Measurements from ENCODE around the gene IKZF4. TPM values are rescaled to one million over a fixed set of nuclear protein-coding genes. Genes with fewer than 3 reads are reported as not detected.

The IKZF4 gene
- total and polyA plus RNA-seq, 2 donors (not counting 1 experiment from before 2014, with no cell fraction given), result 2.0 to 3.2 TPM

DNA sequence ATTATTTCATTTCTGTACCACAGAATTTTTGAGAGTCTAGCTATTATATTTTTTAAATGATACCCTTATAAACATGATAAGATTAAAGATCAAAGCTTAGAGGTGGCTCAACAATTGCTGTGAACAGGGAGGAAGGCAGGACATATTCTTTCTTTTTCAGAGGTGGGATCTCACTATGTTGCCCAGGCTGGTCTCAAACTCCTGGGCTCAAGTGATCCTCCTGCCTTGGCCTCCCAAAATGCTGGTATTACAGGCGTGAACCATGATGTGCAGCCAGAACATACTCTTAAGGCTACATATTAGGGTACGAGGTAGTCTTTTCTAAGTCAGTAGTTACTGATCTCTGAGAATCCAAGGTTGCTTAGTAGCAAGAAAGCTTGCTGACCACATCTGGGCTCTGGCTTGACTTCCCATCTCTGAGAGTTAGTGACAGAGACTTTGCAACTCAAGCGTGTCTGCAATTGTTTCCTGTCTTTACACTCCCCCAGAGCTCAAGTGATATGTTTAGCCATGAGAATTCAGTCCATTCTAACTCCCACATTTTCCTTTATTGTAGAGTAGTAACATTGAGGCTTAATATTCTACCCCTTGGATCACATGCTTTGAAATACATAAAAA, 38.4 kb upstream of the IKZF4 start:
- H3K27ac ChIP-seq (ENCODE audit: insufficient read depth, low read length), result no peak overlapping the region
- no peak overlapping the region for H3K4me2 ChIP-seq (ENCODE audit: extremely low read depth, insufficient read depth, low read length)
- H3K79me2 ChIP-seq (ENCODE audit: control insufficient read depth, insufficient read depth, low read length), result peaks cover 22% of the 10 kb centered on the region
- TF ChIP-seq EZH2 (IDR thresholded peaks at IDR 0.05; ENCODE audit: low read length, missing control alignments), result no peak
- TF ChIP-seq, protein P1, sequence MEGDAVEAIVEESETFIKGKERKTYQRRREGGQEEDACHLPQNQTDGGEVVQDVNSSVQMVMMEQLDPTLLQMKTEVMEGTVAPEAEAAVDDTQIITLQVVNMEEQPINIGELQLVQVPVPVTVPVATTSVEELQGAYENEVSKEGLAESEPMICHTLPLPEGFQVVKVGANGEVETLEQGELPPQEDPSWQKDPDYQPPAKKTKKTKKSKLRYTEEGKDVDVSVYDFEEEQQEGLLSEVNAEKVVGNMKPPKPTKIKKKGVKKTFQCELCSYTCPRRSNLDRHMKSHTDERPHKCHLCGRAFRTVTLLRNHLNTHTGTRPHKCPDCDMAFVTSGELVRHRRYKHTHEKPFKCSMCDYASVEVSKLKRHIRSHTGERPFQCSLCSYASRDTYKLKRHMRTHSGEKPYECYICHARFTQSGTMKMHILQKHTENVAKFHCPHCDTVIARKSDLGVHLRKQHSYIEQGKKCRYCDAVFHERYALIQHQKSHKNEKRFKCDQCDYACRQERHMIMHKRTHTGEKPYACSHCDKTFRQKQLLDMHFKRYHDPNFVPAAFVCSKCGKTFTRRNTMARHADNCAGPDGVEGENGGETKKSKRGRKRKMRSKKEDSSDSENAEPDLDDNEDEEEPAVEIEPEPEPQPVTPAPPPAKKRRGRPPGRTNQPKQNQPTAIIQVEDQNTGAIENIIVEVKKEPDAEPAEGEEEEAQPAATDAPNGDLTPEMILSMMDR (conservative IDR thresholded peaks at IDR 0.05 in 1 of 2, IDR thresholded peaks at IDR 0.05 in 1 of 2; ENCODE audit: low read depth in 1 of 2, low read length in 2 of 2), result no peak
- no peak overlapping the region for H3K9ac ChIP-seq (ENCODE audit: insufficient read depth, low read length)
- H4K20me1 ChIP-seq (ENCODE audit: control insufficient read depth, extremely low read depth, insufficient read depth, low read length), result no peaks in the 10 kb centered on the region
- H3K9me3 ChIP-seq (ENCODE audit: control insufficient read depth, insufficient read depth, low read depth, low read length), result no peaks in the 10 kb centered on the region
- H3K4me3 ChIP-seq (replicated peaks in 1 of 4; ENCODE audit: control extremely low read depth in 1 of 4, insufficient read depth in 1 of 4, low read depth in 3 of 4, low read length in 4 of 4), result no peak overlapping the region
- H3K27me3 ChIP-seq (ENCODE audit: control insufficient read depth, insufficient read depth, low read length), result no peaks in the 10 kb centered on the region
- peaks cover 10% of the 10 kb centered on the region for H3K36me3 ChIP-seq (ENCODE audit: control insufficient read depth, insufficient read depth, low read length)
- H2AFZ ChIP-seq (ENCODE audit: low read length), result no peak overlapping the region
- DNase-seq (ENCODE audit: low read depth in 2 of 2), result no peak
- H3K4me1 ChIP-seq (ENCODE audit: control insufficient read depth, extremely low read depth, insufficient read depth, low read length), result no peaks in the 10 kb centered on the region

GRCh38 chr12:55983232-55983842, 37.5 kb upstream of the IKZF4 start:
- Histone ChIP-seq H3K79me2 (ENCODE audit: control insufficient read depth, insufficient read depth, low read length) (peaks cover 15% of the 10 kb centered on the region), H3K4me3 (replicated peaks in 1 of 4; ENCODE audit: control extremely low read depth in 1 of 4, insufficient read depth in 1 of 4, low read depth in 3 of 4, low read length in 4 of 4) (no peak overlapping the region), H3K27me3 (ENCODE audit: control insufficient read depth, insufficient read depth, low read length) (no peaks in the 10 kb centered on the region), H3K4me2 (ENCODE audit: extremely low read depth, insufficient read depth, low read length) (no peak overlapping the region), H3K9me3 (ENCODE audit: control insufficient read depth, insufficient read depth, low read depth, low read length) (no peaks in the 10 kb centered on the region), H3K4me1 (ENCODE audit: control insufficient read depth, extremely low read depth, insufficient read depth, low read length) (no peaks in the 10 kb centered on the region), H3K27ac (ENCODE audit: insufficient read depth, low read length) (no peak overlapping the region), H2AFZ (ENCODE audit: low read length) (no peak overlapping the region), H4K20me1 (ENCODE audit: control insufficient read depth, extremely low read depth, insufficient read depth, low read length) (no peaks in the 10 kb centered on the region), H3K36me3 (ENCODE audit: control insufficient read depth, insufficient read depth, low read length) (peaks cover 10% of the 10 kb centered on the region), H3K9ac (ENCODE audit: insufficient read depth, low read length) (no peak overlapping the region)
- no peak for DNase-seq (ENCODE audit: low read depth in 2 of 2)
- no peak for TF ChIP-seq EZH2 (IDR thresholded peaks at IDR 0.05; ENCODE audit: low read length, missing control alignments)
- TF ChIP-seq, protein P1 (conservative IDR thresholded peaks at IDR 0.05 in 1 of 2, IDR thresholded peaks at IDR 0.05 in 1 of 2; ENCODE audit: low read depth in 1 of 2, low read length in 2 of 2), result no peak

DNA sequence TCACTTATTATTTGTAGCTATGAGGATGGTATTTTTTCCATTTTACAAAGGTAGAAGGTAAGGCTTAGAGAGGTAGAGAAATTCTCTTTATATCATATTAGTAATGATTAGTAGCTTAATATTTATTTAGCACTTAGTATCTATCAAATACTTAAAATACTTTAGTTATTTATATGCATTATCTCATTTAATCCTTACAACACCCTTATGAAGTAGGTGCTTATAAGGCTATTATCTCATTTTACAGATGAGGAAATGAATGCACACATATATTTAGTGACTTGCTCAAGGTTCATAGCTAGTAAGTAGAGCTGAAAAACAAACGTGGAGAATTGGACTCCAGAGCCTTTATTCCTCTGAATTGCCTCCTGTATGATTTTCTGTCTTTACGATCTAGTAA, 36.0 kb upstream of the IKZF4 start:
- H2AFZ ChIP-seq (ENCODE audit: low read length), result no peak overlapping the region
- H3K79me2 ChIP-seq (ENCODE audit: control insufficient read depth, insufficient read depth, low read length), result peaks cover 6% of the 10 kb centered on the region
- TF ChIP-seq, protein P1 (conservative IDR thresholded peaks at IDR 0.05 in 1 of 2, IDR thresholded peaks at IDR 0.05 in 1 of 2; ENCODE audit: low read depth in 1 of 2, low read length in 2 of 2), result no peak
- no peak for TF ChIP-seq EZH2 (IDR thresholded peaks at IDR 0.05; ENCODE audit: low read length, missing control alignments)
- no peak overlapping the region for H3K9ac ChIP-seq (ENCODE audit: insufficient read depth, low read length)
- no peaks in the 10 kb centered on the region for H3K9me3 ChIP-seq (ENCODE audit: control insufficient read depth, insufficient read depth, low read depth, low read length)
- DNase-seq (ENCODE audit: low read depth in 2 of 2), result no peak
- no peak overlapping the region for H3K4me3 ChIP-seq (replicated peaks in 1 of 4; ENCODE audit: control extremely low read depth in 1 of 4, insufficient read depth in 1 of 4, low read depth in 3 of 4, low read length in 4 of 4)
- H4K20me1 ChIP-seq (ENCODE audit: control insufficient read depth, extremely low read depth, insufficient read depth, low read length), result no peaks in the 10 kb centered on the region
- no peak overlapping the region for H3K4me2 ChIP-seq (ENCODE audit: extremely low read depth, insufficient read depth, low read length)
- H3K27ac ChIP-seq (ENCODE audit: insufficient read depth, low read length), result no peak overlapping the region
- H3K27me3 ChIP-seq (ENCODE audit: control insufficient read depth, insufficient read depth, low read length), result no peaks in the 10 kb centered on the region
- peaks cover 12% of the 10 kb centered on the region for H3K36me3 ChIP-seq (ENCODE audit: control insufficient read depth, insufficient read depth, low read length)
- H3K4me1 ChIP-seq (ENCODE audit: control insufficient read depth, extremely low read depth, insufficient read depth, low read length), result no peaks in the 10 kb centered on the region
